SU-DHL-6 (cell line): Measurements from ENCODE around the gene NUDT7.

Source experiments
- CTCF ChIP-seq: fragments of 200-600 bp; sonication (generic); IDR thresholded peaks from one replicate; pipeline ENCODE4 v1.5.1; 2017; ENCODE audit warnings: antibody characterized with exemption, mild to moderate bottlenecking, low read length, moderate library complexity; ENCODE audit not compliant: insufficient read depth, poor library complexity, severe bottlenecking
- EZH2phosphoT487 ChIP-seq: fragments of 200-600 bp; sonication (generic), shearing (Covaris generic); conservative IDR thresholded peaks from 2 replicates; pipeline ENCODE4 v1.6.1; 2018; ENCODE audit warnings: mild to moderate bottlenecking, antibody characterized with exemption, low read length, moderate library complexity, mixed read lengths

GRCh38 chr16:77732241-77732946, 10.1 kb downstream of the NUDT7 start:
- TF ChIP-seq CTCF = no peak
- no peak for TF ChIP-seq EZH2phosphoT487
